OCI-LY7 (cell line): ENCODE measurements around the gene WDR17. TPM values are rescaled to one million over a fixed set of nuclear protein-coding genes. Genes with fewer than 3 reads are reported as not detected.

ENCODE experiments used
- BruUV-seq: library from RNA; stranded (reverse); fragments of 400-500 nt; replicated peaks from 2 replicates; lab custom pipeline; 2021; lab: Mats Ljungman, UMichigan
- CTCF ChIA-PET: fragments of 300-600 bp; sonication (Branson Sonifier 250); formaldehyde crosslinking; loops from one replicate; lab custom pipeline; 2022; ENCODE audit warnings: antibody characterized with exemption; ENCODE audit not compliant: unreplicated experiment; lab: Charles Lee
- POLR2A ChIA-PET: fragments of 300-600 bp; sonication (Branson Sonifier 250); formaldehyde crosslinking; loops from one replicate; lab custom pipeline; 2022; ENCODE audit warnings: antibody characterized with exemption; lab: Charles Lee
- DNase-seq: peaks from one replicate; pipeline ENCODE4 v3.0.0-alpha.2; 2015; ENCODE audit warnings: low spot score
- H2AFZ ChIP-seq: fragments of 200-600 bp; sonication (generic), shearing (Covaris generic); 2 replicates; pipeline ENCODE4 v1.6.1; 2014; ENCODE audit warnings: mild to moderate bottlenecking, antibody characterized with exemption, low read length, moderate library complexity
- H3K27ac ChIP-seq: fragments of 200-600 bp; sonication (generic); 2 replicates; pipeline ENCODE4 v1.5.1; 2014; ENCODE audit warnings: mixed run types, low read depth, mild to moderate bottlenecking, moderate library complexity, low read length, inconsistent platforms; ENCODE audit not compliant: poor library complexity, severe bottlenecking
- H3K36me3 ChIP-seq: fragments of 200-600 bp; sonication (generic); 2 replicates; pipeline ENCODE4 v1.6.1; 2014; ENCODE audit warnings: mild to moderate bottlenecking, antibody characterized with exemption, low read length, moderate library complexity, mixed read lengths; ENCODE audit not compliant: insufficient read depth
- H3K4me1 ChIP-seq: fragments of 200-600 bp; sonication (generic); 2 replicates; pipeline ENCODE4 v1.5.1; 2014; ENCODE audit warnings: mild to moderate bottlenecking, low read length; ENCODE audit not compliant: insufficient read depth, poor library complexity, severe bottlenecking
- H3K4me2 ChIP-seq: fragments of 200-600 bp; sonication (generic); 2 replicates; pipeline ENCODE4 v1.6.1; 2014; ENCODE audit warnings: mild to moderate bottlenecking, low read length
- H3K4me3 ChIP-seq: fragments of 200-600 bp; sonication (generic); 2 replicates; pipeline ENCODE4 v1.5.1; 2014; ENCODE audit warnings: mild to moderate bottlenecking, low read depth, low read length; ENCODE audit not compliant: poor library complexity, severe bottlenecking
- H3K79me2 ChIP-seq: fragments of 200-600 bp; sonication (generic); 2 replicates; pipeline ENCODE4 v1.6.1; 2016; ENCODE audit warnings: low read depth, mild to moderate bottlenecking, low read length, moderate library complexity, mixed read lengths; ENCODE audit not compliant: insufficient read depth
- H3K9me2 ChIP-seq: fragments of 200-600 bp; sonication (generic); 2 replicates; pipeline ENCODE4 v1.6.1; 2016; ENCODE audit warnings: mild to moderate bottlenecking, low read length, mixed read lengths; ENCODE audit not compliant: insufficient read depth
- H3K9me3 ChIP-seq: fragments of 200-600 bp; sonication (generic); 2 replicates; pipeline ENCODE4 v1.6.1; 2014; ENCODE audit warnings: mild to moderate bottlenecking, mixed run types, low read length, mixed read lengths
- H4K20me1 ChIP-seq: fragments of 200-600 bp; sonication (generic); 2 replicates; pipeline ENCODE4 v1.6.1; 2014; ENCODE audit warnings: mild to moderate bottlenecking, antibody characterized with exemption, low read length, moderate library complexity, mixed read lengths; ENCODE audit not compliant: insufficient read depth
- EZH2phosphoT487 ChIP-seq: fragments of 200-600 bp; sonication (generic); IDR thresholded peaks from 2 replicates; pipeline ENCODE4 v1.6.1; 2018; ENCODE audit warnings: low read depth, borderline replicate concordance, mild to moderate bottlenecking, mixed run types, antibody characterized with exemption, low read length, moderate library complexity, mixed read lengths
- intact Hi-C: fragments of 100-400 bp; cut with micrococcal nuclease; formaldehyde crosslinking; loops from one replicate; pipeline ENCODE4 v1.10.0; 2022; ENCODE audit not compliant: unreplicated experiment
- total RNA-seq, 2 experiments: library from RNA; depleted of rRNA in 1 of 2; stranded (reverse); fragments of >200 nt in 1 of 2; shearing (Covaris generic) in 1 of 2; gene quantifications; 2 replicates each; pipeline ENCODE4 v1.2.3, GENCODE V29; 2014 to 2022
- TF ChIP-seq, protein P1 (sequence below): fragments of 200-600 bp; sonication (generic); conservative IDR thresholded peaks from 2 replicates; pipeline ENCODE4 v1.5.1; 2014; ENCODE audit warnings: mild to moderate bottlenecking, antibody characterized with exemption, low read length, moderate library complexity, mixed read lengths

Gene WDR17
- total RNA-seq, 2 experiments from 2014 or later = 0.63 to 3.8 TPM

DNA sequence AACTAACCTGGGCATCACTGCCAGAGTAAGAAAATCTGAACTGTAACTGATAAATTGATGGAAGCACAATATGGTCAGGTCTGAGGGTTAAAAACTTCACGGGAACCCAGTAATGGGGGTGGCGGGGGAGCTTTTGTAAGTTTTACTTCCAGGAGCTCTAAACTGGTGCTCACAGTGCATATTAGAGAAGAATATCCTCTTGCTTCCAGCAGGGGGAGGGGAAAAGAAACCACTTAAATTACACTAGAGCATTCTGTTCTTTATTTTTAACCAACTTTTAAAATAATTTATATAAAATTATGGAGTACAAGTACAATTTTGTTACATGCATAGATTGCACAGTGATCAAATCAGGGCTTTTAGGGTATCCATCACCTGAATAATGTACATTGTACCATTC is 33.7 kb downstream of the WDR17 start:
- H3K4me3 ChIP-seq = no peak overlapping the region
- no peak overlapping the region for H3K4me2 ChIP-seq
- H3K36me3 ChIP-seq = no peaks in the 10 kb centered on the region
- no peaks in the 10 kb centered on the region for H3K9me2 ChIP-seq
- no peaks in the 10 kb centered on the region for H3K79me2 ChIP-seq
- H3K4me1 ChIP-seq = no peaks in the 10 kb centered on the region
- DNase-seq = no peak
- H3K9me3 ChIP-seq = no peaks in the 10 kb centered on the region
- H3K27ac ChIP-seq = no peak overlapping the region
- POLR2A ChIA-PET = interaction anchor here (0.6 to 1.5 kb wide), 3 partner anchors 11 to 203 kb away, joined by 3 to 4 read pairs (median 3); no protein-coding TSS in a partner anchor
- CTCF ChIA-PET = no interaction called here
- no TSS peak for BruUV-seq
- H4K20me1 ChIP-seq = no peaks in the 10 kb centered on the region
- intact Hi-C loops = no loop called here
- TF ChIP-seq EZH2phosphoT487 = no peak
- TF ChIP-seq, protein P1, sequence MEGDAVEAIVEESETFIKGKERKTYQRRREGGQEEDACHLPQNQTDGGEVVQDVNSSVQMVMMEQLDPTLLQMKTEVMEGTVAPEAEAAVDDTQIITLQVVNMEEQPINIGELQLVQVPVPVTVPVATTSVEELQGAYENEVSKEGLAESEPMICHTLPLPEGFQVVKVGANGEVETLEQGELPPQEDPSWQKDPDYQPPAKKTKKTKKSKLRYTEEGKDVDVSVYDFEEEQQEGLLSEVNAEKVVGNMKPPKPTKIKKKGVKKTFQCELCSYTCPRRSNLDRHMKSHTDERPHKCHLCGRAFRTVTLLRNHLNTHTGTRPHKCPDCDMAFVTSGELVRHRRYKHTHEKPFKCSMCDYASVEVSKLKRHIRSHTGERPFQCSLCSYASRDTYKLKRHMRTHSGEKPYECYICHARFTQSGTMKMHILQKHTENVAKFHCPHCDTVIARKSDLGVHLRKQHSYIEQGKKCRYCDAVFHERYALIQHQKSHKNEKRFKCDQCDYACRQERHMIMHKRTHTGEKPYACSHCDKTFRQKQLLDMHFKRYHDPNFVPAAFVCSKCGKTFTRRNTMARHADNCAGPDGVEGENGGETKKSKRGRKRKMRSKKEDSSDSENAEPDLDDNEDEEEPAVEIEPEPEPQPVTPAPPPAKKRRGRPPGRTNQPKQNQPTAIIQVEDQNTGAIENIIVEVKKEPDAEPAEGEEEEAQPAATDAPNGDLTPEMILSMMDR = no peak
- H2AFZ ChIP-seq = no peak overlapping the region

DNA sequence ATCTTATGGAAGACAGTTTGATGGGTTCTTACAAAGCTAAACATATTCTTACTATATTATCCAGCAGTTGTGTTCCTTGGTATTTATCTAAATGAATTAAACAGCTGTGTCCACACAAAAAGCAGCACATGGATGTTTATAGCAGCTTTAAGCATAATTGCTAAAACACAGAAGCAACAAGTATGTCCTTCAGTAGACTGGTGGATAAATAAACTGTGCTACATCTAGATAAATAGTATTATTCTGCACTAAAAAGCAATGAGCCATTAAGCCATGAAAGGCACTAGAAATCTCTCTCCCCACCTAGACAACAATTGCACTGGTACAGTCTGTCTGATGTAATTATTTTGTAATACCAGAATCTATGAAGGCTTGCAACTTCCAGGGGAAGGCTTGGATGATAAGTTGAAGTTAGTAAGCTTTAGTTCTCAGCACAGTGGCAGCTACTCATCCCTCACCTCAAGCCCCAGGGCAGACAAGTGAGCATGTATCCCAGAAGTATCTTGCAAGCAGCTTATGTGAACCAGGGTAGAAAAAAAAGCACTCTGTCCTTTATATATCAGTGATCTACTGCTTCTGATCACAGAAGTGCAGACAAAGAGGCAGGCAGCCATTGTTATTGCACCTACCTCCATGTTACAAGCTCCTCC is 36.9 kb downstream of the WDR17 start:
- H3K79me2 ChIP-seq = no peaks in the 10 kb centered on the region
- intact Hi-C loops = no loop called here
- H2AFZ ChIP-seq = no peak overlapping the region
- H4K20me1 ChIP-seq = no peaks in the 10 kb centered on the region
- no peaks in the 10 kb centered on the region for H3K9me2 ChIP-seq
- H3K4me3 ChIP-seq = no peak overlapping the region
- H3K9me3 ChIP-seq = no peaks in the 10 kb centered on the region
- TF ChIP-seq, protein P1 = no peak
- TF ChIP-seq EZH2phosphoT487 = no peak
- POLR2A ChIA-PET = interaction anchor here (1.0 to 1.1 kb wide), 2 partner anchors 181 to 242 kb away, joined by 3 read pairs; no protein-coding TSS in a partner anchor
- CTCF ChIA-PET = no interaction called here
- BruUV-seq = no TSS peak
- H3K27ac ChIP-seq = no peak overlapping the region
- H3K4me1 ChIP-seq = no peaks in the 10 kb centered on the region
- H3K36me3 ChIP-seq = no peaks in the 10 kb centered on the region
- no peak for DNase-seq
- H3K4me2 ChIP-seq = no peak overlapping the region

- Histone ChIP-seq H3K36me3 (no peaks in the 10 kb centered on the region), H2AFZ (no peak overlapping the region), H3K79me2 (no peaks in the 10 kb centered on the region), H3K4me1 (no peaks in the 10 kb centered on the region), H3K9me2 (no peaks in the 10 kb centered on the region), H4K20me1 (no peaks in the 10 kb centered on the region), H3K9me3 (no peaks in the 10 kb centered on the region), H3K27ac (no peak overlapping the region), H3K4me2 (no peak overlapping the region), H3K4me3 (no peak overlapping the region)
- POLR2A ChIA-PET = interaction anchor here (0.9 kb wide), 1 partner anchor 192 kb away, joined by 3 read pairs; no protein-coding TSS in a partner anchor
- no TSS peak for BruUV-seq
- DNase-seq = no peak
- intact Hi-C loops = no loop called here
- CTCF ChIA-PET = no interaction called here
- TF ChIP-seq EZH2phosphoT487 = no peak
- TF ChIP-seq, protein P1 = no peak
Observed at GRCh38 chr4:176107695-176108094, 42.1 kb downstream of the WDR17 start.
